ENCODE results near the gene ATPAF1.

ATPAF1 gene

DNA sequence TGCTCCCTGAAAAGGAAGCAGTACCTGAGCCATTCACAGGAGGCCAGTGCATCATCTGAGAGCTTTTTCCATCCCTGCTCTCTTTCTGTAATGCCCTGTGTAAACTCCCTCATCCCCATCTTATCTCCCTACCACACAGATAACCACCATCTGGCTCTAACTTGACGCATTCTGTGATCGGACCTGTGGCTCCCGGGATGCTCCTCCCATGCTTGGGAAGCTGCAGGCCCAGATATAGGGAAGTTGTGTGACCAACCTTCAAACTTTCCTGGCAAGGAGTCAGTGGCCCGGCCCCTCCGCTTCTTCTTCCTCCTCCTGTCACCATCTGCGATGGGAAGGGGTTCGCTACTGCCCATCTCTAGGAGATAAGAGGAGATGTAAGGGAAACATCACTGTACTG, 85.2 kb downstream of the ATPAF1 start:
- DNase-seq = no peak
